ENCODE measurements around the gene NTNG1.

The NTNG1 gene

GRCh38 chr1:107262467-107263286 is 121.8 kb downstream of the NTNG1 start:
- DNase-seq (ENCODE audit: low read depth, low spot score), result no peak

- no peak for DNase-seq (ENCODE audit: low read depth, low spot score)
Observed at GRCh38 chr1:107263291-107263915, 122.6 kb downstream of the NTNG1 start.

- no peak for DNase-seq (ENCODE audit: low read depth, low spot score)
Observed at GRCh38 chr1:107264007-107264406, 123.2 kb downstream of the NTNG1 start.

GRCh38 chr1:107264561-107264960 is 123.7 kb downstream of the NTNG1 start:
- DNase-seq (ENCODE audit: low read depth, low spot score), result no peak

- DNase-seq (ENCODE audit: low read depth, low spot score), result no peak
Observed at GRCh38 chr1:107267489-107267888, 126.7 kb downstream of the NTNG1 start.

- DNase-seq (ENCODE audit: low read depth, low spot score), result no peak
Observed at GRCh38 chr1:107272321-107272720, 131.5 kb downstream of the NTNG1 start.

- DNase-seq (ENCODE audit: low read depth, low spot score), result no peak
Observed at GRCh38 chr1:107273515-107273914, 132.7 kb downstream of the NTNG1 start.

GRCh38 chr1:107274227-107274626 is 133.4 kb downstream of the NTNG1 start:
- DNase-seq (ENCODE audit: low read depth, low spot score), result no peak

- DNase-seq (ENCODE audit: low read depth, low spot score), result no peak
Observed at GRCh38 chr1:107276247-107276646, 135.4 kb downstream of the NTNG1 start.

- DNase-seq (ENCODE audit: low read depth, low spot score), result no peak
Observed at GRCh38 chr1:107277022-107277421, 136.2 kb downstream of the NTNG1 start.

GRCh38 chr1:107286125-107286524 is 145.3 kb downstream of the NTNG1 start:
- no peak for DNase-seq (ENCODE audit: low read depth, low spot score)

GRCh38 chr1:107291987-107292386 is 151.1 kb downstream of the NTNG1 start:
- DNase-seq (ENCODE audit: low read depth, low spot score), result no peak

GRCh38 chr1:107293901-107294613 is 153.2 kb downstream of the NTNG1 start:
- DNase-seq (ENCODE audit: low read depth, low spot score), result no peak

GRCh38 chr1:107294686-107295085 is 153.8 kb downstream of the NTNG1 start:
- DNase-seq (ENCODE audit: low read depth, low spot score), result no peak

- DNase-seq (ENCODE audit: low read depth, low spot score), result no peak
Observed at GRCh38 chr1:107297681-107298080, 156.8 kb downstream of the NTNG1 start.

GRCh38 chr1:107298526-107298925 is 157.7 kb downstream of the NTNG1 start:
- DNase-seq (ENCODE audit: low read depth, low spot score), result no peak

- no peak for DNase-seq (ENCODE audit: low read depth, low spot score)
Observed at GRCh38 chr1:107299521-107299920, 158.7 kb downstream of the NTNG1 start.

GRCh38 chr1:107309962-107310361 is 169.1 kb downstream of the NTNG1 start:
- no peak for DNase-seq (ENCODE audit: low read depth, low spot score)

GRCh38 chr1:107315652-107316051 is 174.8 kb downstream of the NTNG1 start:
- no peak for DNase-seq (ENCODE audit: low read depth, low spot score)

- no peak for DNase-seq (ENCODE audit: low read depth, low spot score)
Observed at GRCh38 chr1:107318932-107319331, 178.1 kb downstream of the NTNG1 start.

GRCh38 chr1:107323784-107324183 is 182.9 kb downstream of the NTNG1 start:
- DNase-seq (ENCODE audit: low read depth, low spot score), result no peak

GRCh38 chr1:107326824-107327445 is 186.1 kb downstream of the NTNG1 start:
- no peak for DNase-seq (ENCODE audit: low read depth, low spot score)

Data from activated CD4-positive, CD25-positive, alpha-beta regulatory T cell treated with anti-CD3 and anti-CD28 coated beads, Interleukin-2, amount 50 U/mL, for 16 hours (primary cell).